K562 (cell line): ENCODE measurements around the gene CDH2. TPM values are rescaled to one million over a fixed set of nuclear protein-coding genes. Genes with fewer than 3 reads are reported as not detected.

Source experiments
- ATAC-seq: fragments of 200-7000 bp; cut with Tn5 transposase; 3 replicates; pipeline ENCODE4 v1.9.1; 2020; ENCODE audit warnings: moderate library complexity
- BruUV-seq: library from RNA; stranded (reverse); fragments of 400-500 nt; replicated peaks from 2 replicates; lab custom pipeline; 2021; lab: Mats Ljungman, UMichigan
- CTCF ChIA-PET: fragments of 300-600 bp; formaldehyde crosslinking; extraction: SDS; loops from one replicate; lab custom pipeline; 2021; ENCODE audit warnings: low intra/inter-chr PET ratio; lab: Yijun Ruan, JAX
- POLR2A ChIA-PET: fragments of 300-600, 350-650 bp; sonication (Branson Sonifier 250); formaldehyde crosslinking; extraction: SDS; loops from one replicate; lab custom pipeline; 2021; ENCODE audit warnings: antibody characterized with exemption, inconsistent platforms; lab: Yijun Ruan, JAX
- DNase-seq, 4 experiments: peaks; one replicate each; pipeline versions ENCODE4 v3.0.0 to v3.0.0-alpha.2; 2011 to 2018; ENCODE audit warnings: low spot score in 3 of 4, mixed read lengths in 3 of 4; ENCODE audit errors: extremely low read depth in 1 of 4
- FAIRE-seq: peaks from 2 replicates; lab custom pipeline; 2011; peaks lifted over from hg19 to GRCh38; lab: Jason Lieb, UNC
- H2AFZ ChIP-seq: 2 replicates; pipeline ENCODE4 v1.6.0; 2011; ENCODE audit warnings: low read depth, low read length, control low read depth, inconsistent platforms
- H3K27ac ChIP-seq: fragments of 200-600 bp; 3 replicates; pipeline ENCODE4 v1.8.0; 2011; ENCODE audit warnings: low read depth, mild to moderate bottlenecking, control low read depth, inconsistent platforms, low read length, moderate library complexity, mixed read lengths; ENCODE audit errors: extremely low read depth
- H3K27me3 ChIP-seq, 2 experiments: fragments of 300-600 bp in 1 of 2; 2 replicates in 1 of 2; 3 replicates in 1 of 2; pipeline versions ENCODE4 v1.6.0 to v1.8.0; 2011; ENCODE audit warnings: inconsistent platforms in 2 of 2, low read length in 2 of 2, mild to moderate bottlenecking in 1 of 2, mixed read lengths in 1 of 2, moderate library complexity in 1 of 2; ENCODE audit not compliant: control insufficient read depth in 2 of 2, insufficient read depth in 2 of 2
- H3K36me3 ChIP-seq: fragments of 300-600 bp; 3 replicates; pipeline ENCODE4 v1.8.0; 2011; ENCODE audit warnings: mild to moderate bottlenecking, low read length, inconsistent platforms; ENCODE audit not compliant: control insufficient read depth, insufficient read depth
- H3K4me1 ChIP-seq, 2 experiments: fragments of 200-600 bp in 1 of 2; replicated peaks in 1 of 2; 2 replicates in 1 of 2; 3 replicates in 1 of 2; pipeline versions ENCODE4 v1.5.1 to v1.8.0; 2011; ENCODE audit warnings: inconsistent platforms in 2 of 2, low read length in 2 of 2, mild to moderate bottlenecking in 1 of 2, mixed read lengths in 1 of 2, moderate library complexity in 1 of 2; ENCODE audit not compliant: control insufficient read depth in 2 of 2, insufficient read depth in 2 of 2
- H3K4me2 ChIP-seq: 2 replicates; pipeline ENCODE4 v1.6.1; 2011; ENCODE audit warnings: low read length, control low read depth, inconsistent platforms, mixed read lengths; ENCODE audit not compliant: insufficient read depth
- H3K4me3 ChIP-seq: fragments of 200-600 bp; sonication (generic), shearing (Covaris generic); 2 replicates; pipeline ENCODE4 v1.5.1; 2016; ENCODE audit warnings: control low read depth, inconsistent platforms
- H3K79me2 ChIP-seq: fragments of 200-600 bp; 3 replicates; pipeline ENCODE4 v1.8.0; 2011; ENCODE audit warnings: low read length, inconsistent platforms; ENCODE audit not compliant: control insufficient read depth, insufficient read depth
- H3K9ac ChIP-seq, 2 experiments: 2 replicates each; pipeline versions ENCODE4 v1.6.0 to v1.6.1; 2011; ENCODE audit warnings: low read depth in 2 of 2, low read length in 2 of 2, control low read depth in 1 of 2, inconsistent platforms in 1 of 2, mild to moderate bottlenecking in 1 of 2, mixed read lengths in 1 of 2; ENCODE audit not compliant: insufficient read depth in 1 of 2
- H3K9me1 ChIP-seq: one replicate; pipeline ENCODE4 v1.6.0; 2011; ENCODE audit warnings: inconsistent platforms, mild to moderate bottlenecking, low read length, moderate library complexity; ENCODE audit not compliant: control insufficient read depth, insufficient read depth
- H3K9me3 ChIP-seq: replicated peaks from 2 replicates; pipeline ENCODE4 v1.5.1; 2011; ENCODE audit warnings: low read depth, low read length, inconsistent platforms; ENCODE audit not compliant: control insufficient read depth, insufficient read depth
- H4K20me1 ChIP-seq: replicated peaks from 2 replicates; pipeline ENCODE4 v1.6.1; 2011; ENCODE audit warnings: low read length, inconsistent platforms, mixed read lengths; ENCODE audit not compliant: control insufficient read depth, insufficient read depth
- CHD2 ChIP-seq: IDR thresholded peaks from 2 replicates; pipeline ENCODE4 v1.6.1; 2011; ENCODE audit warnings: low read depth, low read length
- CSDE1 ChIP-seq, 2 experiments: fragments of 450-650 bp; IDR thresholded peaks; 2 replicates each; pipeline ENCODE4 v1.6.1; 2016; ENCODE audit warnings: mild to moderate bottlenecking in 1 of 2
- ETV5 ChIP-seq: sonication (generic); formaldehyde crosslinking; IDR thresholded peaks from 2 replicates; pipeline ENCODE4 v1.4.0; 2020; ENCODE audit warnings: low read depth, mild to moderate bottlenecking, missing genetic modification reagents
- FOXP4 ChIP-seq: sonication (generic); formaldehyde crosslinking; IDR thresholded peaks from 2 replicates; pipeline ENCODE4 v1.8.0; 2022; ENCODE audit warnings: mild to moderate bottlenecking, missing genetic modification reagents, borderline replicate concordance
- HEY1 ChIP-seq: fragments of 250-450 bp; sonication (Bioruptor Pico); IDR thresholded peaks from 2 replicates; pipeline ENCODE4 v1.5.0; 2020; ENCODE audit warnings: mild to moderate bottlenecking, moderate library complexity, borderline replicate concordance
- HIVEP1 ChIP-seq: fragments of 250-450 bp; sonication (Bioruptor Pico); IDR thresholded peaks from 2 replicates; pipeline ENCODE4 v1.4.0; 2020; ENCODE audit warnings: mild to moderate bottlenecking
- HNRNPLL ChIP-seq: fragments of 200-400 bp; formaldehyde crosslinking; IDR thresholded peaks from 2 replicates; pipeline ENCODE4 v1.6.1; 2017; ENCODE audit warnings: low read length, low read depth, mild to moderate bottlenecking; ENCODE audit not compliant: poor library complexity, severe bottlenecking
- HSF4 ChIP-seq: fragments of 250-450 bp; sonication (Bioruptor Pico); IDR thresholded peaks from 2 replicates; pipeline ENCODE4 v2.1.2; 2022; ENCODE audit warnings: mild to moderate bottlenecking, moderate library complexity, borderline replicate concordance
- NCOA2 ChIP-seq, 2 experiments: fragments of 450-650 bp; IDR thresholded peaks; 2 replicates each; pipeline ENCODE4 v1.6.1; 2018; ENCODE audit warnings: mild to moderate bottlenecking in 2 of 2, moderate library complexity in 1 of 2; ENCODE audit not compliant: partially characterized antibody in 2 of 2
- NFIX ChIP-seq: fragments of 250-450 bp; sonication (Bioruptor Pico); IDR thresholded peaks from 2 replicates; pipeline ENCODE4 v1.4.0; 2020; ENCODE audit warnings: low read depth, mild to moderate bottlenecking, moderate library complexity
- SMAD4 ChIP-seq: fragments of 250-450 bp; sonication (Bioruptor Pico); conservative IDR thresholded peaks from 2 replicates; pipeline ENCODE4 v1.8.0; 2021; ENCODE audit warnings: inconsistent platforms, mild to moderate bottlenecking, moderate library complexity
- SOX6 ChIP-seq: fragments of 450-650 bp; IDR thresholded peaks from 2 replicates; pipeline ENCODE4 v1.6.1; 2014; ENCODE audit warnings: mild to moderate bottlenecking
- TCFL5 ChIP-seq: fragments of 250-450 bp; sonication (Bioruptor Pico); conservative IDR thresholded peaks from 2 replicates; pipeline ENCODE4 v1.6.1; 2021; ENCODE audit warnings: mild to moderate bottlenecking, moderate library complexity, matching md5 sums
- ZBTB33 ChIP-seq: sonication (generic); formaldehyde crosslinking; IDR thresholded peaks from 2 replicates; pipeline ENCODE4 v1.8.1; 2023; ENCODE audit warnings: mild to moderate bottlenecking, missing genetic modification reagents
- ZEB2 ChIP-seq: fragments of 450-650 bp; IDR thresholded peaks from 2 replicates; pipeline ENCODE4 v1.6.1; 2016
- ZNF121 ChIP-seq: sonication (generic); formaldehyde crosslinking; conservative IDR thresholded peaks from 2 replicates; pipeline ENCODE4 v1.8.0; 2022; ENCODE audit warnings: missing genetic modification reagents
- ZNF280B ChIP-seq: fragments of 250-450 bp; sonication (Bioruptor Pico); IDR thresholded peaks from 2 replicates; pipeline ENCODE4 v1.5.1; 2021; ENCODE audit warnings: mild to moderate bottlenecking
- WGBS: fragments of 100-300 bp; shearing (Covaris generic); methylation state at CpG from one replicate; pipeline ENCODE4 v1.1.6; 2016; ENCODE audit warnings: low coverage, mixed read lengths; ENCODE audit not compliant: insufficient coverage; ENCODE audit errors: missing lambda C conversion rate; 5-methylcytosine and 5-hydroxymethylcytosine counted together
- in situ Hi-C: fragments of 300-500 bp; cut with MboI; formaldehyde crosslinking; loops from 4 replicates; pipeline ENCODE4 v1.15.0; 2018; ENCODE audit warnings: inconsistent platforms, mixed read lengths
- intact Hi-C: fragments of 100-400 bp; cut with micrococcal nuclease; formaldehyde crosslinking; loops from 2 replicates; pipeline ENCODE4 v1.14.2; 2022
- polyA plus RNA-seq, 8 experiments: library from polyadenylated mRNA; depleted of rRNA in 4 of 8; stranded (reverse) in 5 of 8; unstranded in 3 of 8; fragments of >200 nt; fragmentation: Nextera tagmentation in 2 of 8; fragmentation: Illumina TruSeq in 1 of 8; extraction: Ambion mirVana in 2 of 8; extraction: Trizol in 1 of 8; gene quantifications; 2 replicates each; pipeline versions ENCODE4 v1.2.1 to v1.2.3, GENCODE V29; 2011 to 2014; ENCODE audit warnings: inconsistent platforms in 1 of 8, missing spikeins in 1 of 8
- total RNA-seq, 7 experiments: library from RNA; depleted of rRNA in 6 of 7; stranded (reverse); fragments of >200 nt in 6 of 7; fragmentation: Illumina TruSeq in 2 of 7; extraction: Trizol in 2 of 7; gene quantifications; 2 replicates each; pipeline versions ENCODE4 v1.2.1 to v1.2.3, GENCODE V29; 2011 to 2021; ENCODE audit warnings: low replicate concordance in 1 of 7

The CDH2 gene
- total and polyA plus RNA-seq, 9 of the 15 experiments (the other 6 are each of a cell fraction or from before 2014, with no cell fraction given): 0.04 TPM; not detected in 8

GRCh38 chr18:28168725-28169124 is 8.2 kb downstream of the CDH2 start (continued):
- TF ChIP-seq HSF4 (CRISPR knock-in tag): no peak

- no TSS peak for BruUV-seq
- Histone ChIP-seq H3K4me1 (no peaks in the 10 kb centered on the region), H3K27me3 (no peaks in the 10 kb centered on the region), H3K4me3 (no peak overlapping the region), H3K36me3 (no peaks in the 10 kb centered on the region), H3K9me3 (no peaks in the 10 kb centered on the region; the same call in 1 of the 2 replicates), H3K79me2 (no peaks in the 10 kb centered on the region), H3K9ac (no peak overlapping the region), H3K27ac (no peak overlapping the region), H2AFZ (no peak overlapping the region), H4K20me1 (no peaks in the 10 kb centered on the region), H3K4me2 (no peak overlapping the region), H3K9me1 (no peaks in the 10 kb centered on the region)
- in situ Hi-C loops: no loop called here
- no peak for ATAC-seq
- ChIA-PET CTCF (no interaction called here), POLR2A (no interaction called here)
- no peak for FAIRE-seq
- DNase-seq: no peak
- intact Hi-C loops: no loop called here
- 0% methylated on average over 8 of the region's 8 CpGs for WGBS
- TF ChIP-seq SOX6 (no peak), CSDE1 (IDR thresholded peaks at IDR 0.05) (no peak), ETV5 (CRISPR knock-in tag) (no peak), HNRNPLL (no peak), FOXP4 (CRISPR knock-in tag) (no peak), CHD2 (no peak), ZBTB33 (CRISPR knock-in tag) (no peak), HIVEP1 (CRISPR knock-in tag) (no peak), ZNF121 (CRISPR knock-in tag) (no peak), ZEB2 (no peak), NFIX (CRISPR knock-in tag) (no peak), SMAD4 (CRISPR knock-in tag) (no peak), HEY1 (CRISPR knock-in tag) (no peak), TCFL5 (CRISPR knock-in tag) (no peak), NCOA2 (IDR thresholded peaks at IDR 0.05; ENCODE audit: partially characterized antibody in 2 of 2) (no peak), ZNF280B (CRISPR knock-in tag) (no peak)
Measured at GRCh38 chr18:28167835-28168349, 9.0 kb downstream of the CDH2 start.
